ENCODE results near the gene GALNT2. TPM values are rescaled to one million over a fixed set of nuclear protein-coding genes. Genes with fewer than 3 reads are reported as not detected.

The GALNT2 gene
- total RNA-seq, 1 experiment from 2014 or later, result 114 TPM

DNA sequence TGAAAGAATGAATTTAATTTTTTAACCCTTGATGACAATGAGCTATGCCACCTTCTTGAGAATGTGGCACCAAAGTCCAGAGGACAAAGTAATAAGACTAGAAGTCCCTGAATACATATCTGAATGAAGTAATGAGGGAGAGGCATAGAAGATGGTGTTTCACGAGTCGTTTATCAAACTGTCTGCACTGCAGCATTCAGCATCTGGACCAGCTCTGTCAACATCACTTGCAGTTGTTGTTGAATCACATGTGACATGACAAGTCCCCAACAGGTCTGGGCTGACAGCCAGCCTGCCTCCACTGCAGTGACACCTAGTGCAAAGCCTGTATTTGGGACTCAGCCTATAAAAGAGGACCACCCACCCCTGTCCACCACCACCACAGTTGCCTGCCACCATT lies 17.3 kb upstream of the GALNT2 start:
- POLR2A ChIA-PET, result interaction anchor here (1.2 to 1.6 kb wide), 2 partner anchors 7 to 17 kb away, joined by 3 to 7 read pairs; partner anchors contain the start of gene GALNT2
- CTCF ChIA-PET, result interaction anchor here (0.7 to 0.9 kb wide), 2 partner anchors 9 to 681 kb away, joined by 3 read pairs; no protein-coding TSS in a partner anchor
- no peak for DNase-seq (ENCODE audit: unreplicated experiment)
- intact Hi-C loops (cut with micrococcal nuclease), result no loop called here
- no peak overlapping the region for H3K27ac Mint-ChIP-seq (ENCODE audit: low read depth, unreplicated experiment)
- H3K36me3 Mint-ChIP-seq (ENCODE audit: insufficient read depth, unreplicated experiment), result no peaks in the 10 kb centered on the region
- H3K9me3 Mint-ChIP-seq (ENCODE audit: unreplicated experiment), result no peaks in the 10 kb centered on the region
- TF ChIP-seq, protein P1, sequence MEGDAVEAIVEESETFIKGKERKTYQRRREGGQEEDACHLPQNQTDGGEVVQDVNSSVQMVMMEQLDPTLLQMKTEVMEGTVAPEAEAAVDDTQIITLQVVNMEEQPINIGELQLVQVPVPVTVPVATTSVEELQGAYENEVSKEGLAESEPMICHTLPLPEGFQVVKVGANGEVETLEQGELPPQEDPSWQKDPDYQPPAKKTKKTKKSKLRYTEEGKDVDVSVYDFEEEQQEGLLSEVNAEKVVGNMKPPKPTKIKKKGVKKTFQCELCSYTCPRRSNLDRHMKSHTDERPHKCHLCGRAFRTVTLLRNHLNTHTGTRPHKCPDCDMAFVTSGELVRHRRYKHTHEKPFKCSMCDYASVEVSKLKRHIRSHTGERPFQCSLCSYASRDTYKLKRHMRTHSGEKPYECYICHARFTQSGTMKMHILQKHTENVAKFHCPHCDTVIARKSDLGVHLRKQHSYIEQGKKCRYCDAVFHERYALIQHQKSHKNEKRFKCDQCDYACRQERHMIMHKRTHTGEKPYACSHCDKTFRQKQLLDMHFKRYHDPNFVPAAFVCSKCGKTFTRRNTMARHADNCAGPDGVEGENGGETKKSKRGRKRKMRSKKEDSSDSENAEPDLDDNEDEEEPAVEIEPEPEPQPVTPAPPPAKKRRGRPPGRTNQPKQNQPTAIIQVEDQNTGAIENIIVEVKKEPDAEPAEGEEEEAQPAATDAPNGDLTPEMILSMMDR (IDR thresholded peaks at IDR 0.05; ENCODE audit: unreplicated experiment), result no peak
- no peak overlapping the region for H3K4me3 Mint-ChIP-seq (ENCODE audit: unreplicated experiment)
- peaks cover 11% of the 10 kb centered on the region for H3K4me1 Mint-ChIP-seq (ENCODE audit: insufficient read depth, unreplicated experiment)
- H3K27me3 Mint-ChIP-seq (ENCODE audit: insufficient read depth, unreplicated experiment), result no peaks in the 10 kb centered on the region
- BruUV-seq (replicated peaks), result no TSS peak

DNA sequence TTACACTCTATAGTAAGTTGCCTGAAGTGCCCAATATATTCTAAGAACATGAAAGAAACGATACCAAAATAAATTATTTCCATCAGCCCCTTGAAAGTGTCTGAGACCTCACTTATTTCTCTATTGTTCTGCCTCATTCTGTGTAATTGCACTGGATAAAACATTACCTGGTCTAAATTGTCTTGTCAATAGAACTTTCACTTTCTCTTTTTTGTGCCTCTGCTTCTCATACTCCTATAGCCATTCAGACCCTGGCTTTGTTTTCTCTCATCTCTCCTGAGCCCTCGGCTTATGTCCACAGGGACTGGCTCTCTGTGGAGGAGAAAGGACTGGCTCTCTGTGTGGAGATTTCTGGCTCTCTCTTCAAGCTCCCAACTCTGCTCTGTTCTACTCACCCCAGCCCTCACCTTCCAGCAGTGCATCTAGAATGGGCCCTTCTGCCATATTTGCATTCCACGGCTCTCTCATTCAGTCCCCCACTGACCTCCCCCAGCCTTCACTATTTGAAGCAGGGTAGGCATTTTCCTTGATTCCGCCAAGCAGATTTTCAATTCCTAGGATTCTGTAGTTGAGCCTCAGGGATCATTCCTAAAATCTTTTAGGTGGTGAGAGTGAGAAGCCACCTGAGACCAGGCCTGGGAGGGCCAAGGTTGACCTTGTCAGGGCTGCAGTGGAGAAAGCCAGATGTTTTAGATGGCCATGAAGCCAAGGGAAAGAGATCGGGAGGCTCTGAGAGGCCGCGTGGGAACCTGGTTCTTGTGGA lies 15.9 kb upstream of the GALNT2 start:
- DNase-seq (ENCODE audit: unreplicated experiment), result no peak
- CTCF ChIA-PET, result interaction anchor here (0.7 to 1.2 kb wide), 3 partner anchors 63 to 582 kb away, joined by 3 to 4 read pairs (median 3); no protein-coding TSS in a partner anchor
- POLR2A ChIA-PET, result no interaction called here
- Mint-ChIP-seq H3K4me3 (ENCODE audit: unreplicated experiment) (no peak overlapping the region), H3K9me3 (ENCODE audit: unreplicated experiment) (no peaks in the 10 kb centered on the region), H3K36me3 (ENCODE audit: insufficient read depth, unreplicated experiment) (no peaks in the 10 kb centered on the region), H3K27me3 (ENCODE audit: insufficient read depth, unreplicated experiment) (no peaks in the 10 kb centered on the region), H3K27ac (ENCODE audit: low read depth, unreplicated experiment) (no peak overlapping the region), H3K4me1 (ENCODE audit: insufficient read depth, unreplicated experiment) (peaks cover 11% of the 10 kb centered on the region)
- TF ChIP-seq, protein P1 (IDR thresholded peaks at IDR 0.05; ENCODE audit: unreplicated experiment), result no peak
- BruUV-seq (replicated peaks), result no TSS peak
- intact Hi-C loops (cut with micrococcal nuclease), result no loop called here

DNA sequence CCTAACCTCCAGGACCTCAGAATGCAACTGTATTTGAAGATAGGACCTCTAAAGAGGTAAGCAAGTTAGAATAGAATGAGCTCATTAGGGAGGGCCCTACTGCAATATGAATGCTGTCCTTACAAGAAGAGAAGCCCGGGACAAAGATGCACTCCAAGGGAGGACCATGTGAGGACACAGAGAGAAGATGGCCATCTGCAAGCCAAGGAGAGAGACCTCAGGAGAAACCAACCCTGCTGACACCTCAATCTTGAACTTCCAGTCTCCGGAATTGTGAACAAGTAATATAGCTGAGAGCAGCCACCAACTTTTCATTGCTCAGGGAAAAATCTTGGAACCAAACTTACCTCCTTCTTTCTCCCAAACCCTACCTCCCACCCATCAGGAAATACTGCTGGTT lies 15.0 kb upstream of the GALNT2 start:
- H3K27me3 Mint-ChIP-seq (ENCODE audit: insufficient read depth, unreplicated experiment), result no peaks in the 10 kb centered on the region

DNA sequence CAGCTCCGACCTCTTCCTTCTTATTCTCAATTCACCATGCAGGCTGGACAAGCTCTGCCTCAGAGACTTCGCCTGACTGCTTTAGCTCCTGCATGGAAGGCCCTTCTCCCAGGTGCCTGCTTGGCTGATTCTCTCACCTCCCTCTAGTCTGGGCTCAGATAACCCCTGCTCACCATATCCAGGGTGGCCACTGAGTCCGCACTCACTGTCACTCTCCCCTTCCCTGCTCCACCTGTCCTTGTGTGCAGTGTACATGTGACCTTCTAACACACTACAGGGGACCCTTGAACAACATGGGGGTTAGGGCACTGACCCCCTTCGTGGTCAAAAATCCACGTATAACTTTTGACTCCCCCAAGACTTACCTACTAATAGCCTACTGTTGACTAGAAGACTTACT lies 14.4 kb upstream of the GALNT2 start:
- Mint-ChIP-seq H3K4me3 (ENCODE audit: unreplicated experiment) (no peak overlapping the region), H3K27me3 (ENCODE audit: insufficient read depth, unreplicated experiment) (no peaks in the 10 kb centered on the region), H3K9me3 (ENCODE audit: unreplicated experiment) (no peaks in the 10 kb centered on the region), H3K4me1 (ENCODE audit: insufficient read depth, unreplicated experiment) (peaks cover 5% of the 10 kb centered on the region), H3K36me3 (ENCODE audit: insufficient read depth, unreplicated experiment) (no peaks in the 10 kb centered on the region), H3K27ac (ENCODE audit: low read depth, unreplicated experiment) (no peak overlapping the region)
- POLR2A ChIA-PET, result interaction anchor here (0.7 kb wide), 1 partner anchor 139 kb away, joined by 3 read pairs; no protein-coding TSS in a partner anchor
- BruUV-seq (replicated peaks), result no TSS peak
- CTCF ChIA-PET, result interaction anchor here (1.2 kb wide), 1 partner anchor 338 kb away, joined by 3 read pairs; no protein-coding TSS in a partner anchor
- intact Hi-C loops (cut with micrococcal nuclease), result no loop called here
- no peak for DNase-seq (ENCODE audit: unreplicated experiment)
- TF ChIP-seq, protein P1 (IDR thresholded peaks at IDR 0.05; ENCODE audit: unreplicated experiment), result no peak

More for the DNA sequence above, 15.0 kb upstream of the GALNT2 start:
- Mint-ChIP-seq H3K4me1 (ENCODE audit: insufficient read depth, unreplicated experiment) (peaks cover 10% of the 10 kb centered on the region), H3K27ac (ENCODE audit: low read depth, unreplicated experiment) (no peak overlapping the region), H3K4me3 (ENCODE audit: unreplicated experiment) (no peak overlapping the region), H3K9me3 (ENCODE audit: unreplicated experiment) (no peaks in the 10 kb centered on the region), H3K36me3 (ENCODE audit: insufficient read depth, unreplicated experiment) (no peaks in the 10 kb centered on the region)
- TF ChIP-seq, protein P1 (IDR thresholded peaks at IDR 0.05; ENCODE audit: unreplicated experiment), result no peak
- DNase-seq (ENCODE audit: unreplicated experiment), result no peak
- no TSS peak for BruUV-seq (replicated peaks)
- POLR2A ChIA-PET, result no interaction called here
- intact Hi-C loops (cut with micrococcal nuclease), result no loop called here
- CTCF ChIA-PET, result interaction anchor here (1.0 to 1.2 kb wide), 2 partner anchors 62 to 337 kb away, joined by 3 to 4 read pairs; no protein-coding TSS in a partner anchor
